IPS-15b (cell line): Measurements from ENCODE around the gene TSHZ2.

ENCODE experiments used
- H3K27me3 ChIP-seq: one replicate; pipeline ENCODE4 v1.6.1; 2013; ENCODE audit warnings: low read length; ENCODE audit not compliant: control insufficient read depth, insufficient read depth
- H3K36me3 ChIP-seq: one replicate; pipeline ENCODE4 v1.6.1; 2013; ENCODE audit warnings: low read length; ENCODE audit not compliant: control insufficient read depth, insufficient read depth
- H3K4me1 ChIP-seq: one replicate; pipeline ENCODE4 v1.6.1; 2013; ENCODE audit warnings: mild to moderate bottlenecking, low read length; ENCODE audit not compliant: control insufficient read depth, insufficient read depth
- H3K4me3 ChIP-seq: one replicate; pipeline ENCODE4 v1.5.1; 2013; ENCODE audit warnings: low read depth, low read length
- H3K9ac ChIP-seq: one replicate; pipeline ENCODE4 v1.6.1; 2013; ENCODE audit warnings: low read depth, mild to moderate bottlenecking, low read length
- H3K9me3 ChIP-seq: one replicate; pipeline ENCODE4 v1.6.1; 2013; ENCODE audit warnings: mild to moderate bottlenecking, low read length; ENCODE audit not compliant: control insufficient read depth, insufficient read depth

The TSHZ2 gene

GRCh38 chr20:53002786-53003185 lies 30.6 kb downstream of the TSHZ2 start:
- no peak overlapping the region for H3K9ac ChIP-seq

GRCh38 chr20:53003420-53004154 lies 31.4 kb downstream of the TSHZ2 start:
- no peaks in the 10 kb centered on the region for H3K36me3 ChIP-seq
- H3K4me1 ChIP-seq: no peaks in the 10 kb centered on the region
- no peaks in the 10 kb centered on the region for H3K9me3 ChIP-seq
- H3K4me3 ChIP-seq: no peak overlapping the region
- no peaks in the 10 kb centered on the region for H3K27me3 ChIP-seq
- no peak overlapping the region for H3K9ac ChIP-seq

More at GRCh38 chr20:53002786-53003185, 30.6 kb downstream of the TSHZ2 start:
- Histone ChIP-seq H3K4me3 (no peak overlapping the region), H3K9me3 (no peaks in the 10 kb centered on the region), H3K27me3 (no peaks in the 10 kb centered on the region), H3K36me3 (no peaks in the 10 kb centered on the region), H3K4me1 (no peaks in the 10 kb centered on the region)

GRCh38 chr20:53004267-53004813 lies 32.2 kb downstream of the TSHZ2 start:
- Histone ChIP-seq H3K9me3 (no peaks in the 10 kb centered on the region), H3K4me1 (no peaks in the 10 kb centered on the region), H3K9ac (no peak overlapping the region), H3K36me3 (no peaks in the 10 kb centered on the region), H3K4me3 (no peak overlapping the region), H3K27me3 (no peaks in the 10 kb centered on the region)

GRCh38 chr20:53009979-53010735 lies 38.0 kb downstream of the TSHZ2 start:
- H3K27me3 ChIP-seq: no peaks in the 10 kb centered on the region
- no peaks in the 10 kb centered on the region for H3K9me3 ChIP-seq
- H3K9ac ChIP-seq: no peak overlapping the region
- no peaks in the 10 kb centered on the region for H3K36me3 ChIP-seq
- no peak overlapping the region for H3K4me3 ChIP-seq
- no peaks in the 10 kb centered on the region for H3K4me1 ChIP-seq

- Histone ChIP-seq H3K4me1 (no peaks in the 10 kb centered on the region), H3K9ac (no peak overlapping the region), H3K36me3 (no peaks in the 10 kb centered on the region), H3K4me3 (no peak overlapping the region), H3K9me3 (no peaks in the 10 kb centered on the region), H3K27me3 (no peaks in the 10 kb centered on the region)
These were observed 39.5 kb downstream of the TSHZ2 start for GRCh38 chr20:53011640-53012039.

GRCh38 chr20:53013183-53013582 lies 41.0 kb downstream of the TSHZ2 start:
- H3K9ac ChIP-seq: no peak overlapping the region
- H3K9me3 ChIP-seq: no peaks in the 10 kb centered on the region
- no peaks in the 10 kb centered on the region for H3K36me3 ChIP-seq
- no peaks in the 10 kb centered on the region for H3K27me3 ChIP-seq
- H3K4me3 ChIP-seq: no peak overlapping the region
- no peaks in the 10 kb centered on the region for H3K4me1 ChIP-seq

GRCh38 chr20:53013847-53014246 lies 41.7 kb downstream of the TSHZ2 start:
- H3K36me3 ChIP-seq: no peaks in the 10 kb centered on the region
- no peaks in the 10 kb centered on the region for H3K4me1 ChIP-seq
- no peaks in the 10 kb centered on the region for H3K9me3 ChIP-seq
- no peak overlapping the region for H3K4me3 ChIP-seq
- H3K9ac ChIP-seq: no peak overlapping the region
- H3K27me3 ChIP-seq: no peaks in the 10 kb centered on the region

- H3K9me3 ChIP-seq: no peaks in the 10 kb centered on the region
- no peak overlapping the region for H3K9ac ChIP-seq
- H3K4me3 ChIP-seq: no peak overlapping the region
These were observed 43.9 kb downstream of the TSHZ2 start for GRCh38 chr20:53016071-53016470.

GRCh38 chr20:53016534-53017042 lies 44.4 kb downstream of the TSHZ2 start:
- Histone ChIP-seq H3K9ac (no peak overlapping the region), H3K27me3 (no peaks in the 10 kb centered on the region), H3K4me1 (no peaks in the 10 kb centered on the region), H3K9me3 (no peaks in the 10 kb centered on the region), H3K36me3 (no peaks in the 10 kb centered on the region), H3K4me3 (no peak overlapping the region)

More at GRCh38 chr20:53016071-53016470, 43.9 kb downstream of the TSHZ2 start:
- Histone ChIP-seq H3K36me3 (no peaks in the 10 kb centered on the region), H3K4me1 (no peaks in the 10 kb centered on the region), H3K27me3 (no peaks in the 10 kb centered on the region)

- no peaks in the 10 kb centered on the region for H3K36me3 ChIP-seq
- no peaks in the 10 kb centered on the region for H3K9me3 ChIP-seq
- no peak overlapping the region for H3K9ac ChIP-seq
- no peak overlapping the region for H3K4me3 ChIP-seq
- H3K27me3 ChIP-seq: no peaks in the 10 kb centered on the region
- no peaks in the 10 kb centered on the region for H3K4me1 ChIP-seq
These were observed 45.0 kb downstream of the TSHZ2 start for GRCh38 chr20:53017206-53017605.

- no peak overlapping the region for H3K4me3 ChIP-seq
- no peaks in the 10 kb centered on the region for H3K9me3 ChIP-seq
- no peaks in the 10 kb centered on the region for H3K36me3 ChIP-seq
- H3K9ac ChIP-seq: no peak overlapping the region
- H3K4me1 ChIP-seq: no peaks in the 10 kb centered on the region
- no peaks in the 10 kb centered on the region for H3K27me3 ChIP-seq
These were observed 47.3 kb downstream of the TSHZ2 start for GRCh38 chr20:53019464-53019863.
